Heart left ventricle (tissue), 16 donors: ENCODE data around the gene SEMA4D. TPM values are rescaled to one million over a fixed set of nuclear protein-coding genes. Genes with fewer than 3 reads are reported as not detected.

Experiments used
- ATAC-seq, 4 donors: fragments of 200-7000 bp; cut with Tn5 transposase; one replicate each; pipeline ENCODE4 v1.9.1; 2020 to 2022; ENCODE audit warnings: moderate library complexity in 4 of 4, mild to moderate bottlenecking in 3 of 4, moderate number of reproducible peaks in 1 of 4
- DNase-seq, 5 donors: peaks; one replicate each; pipeline ENCODE4 v3.0.0-alpha.2; 2020
- H3K27ac ChIP-seq, 12 donors: fragments of 200-600 bp; sonication (generic) in 4 of 12; one replicate each; pipeline versions ENCODE4 v1.5.0 to v1.8.0; 2016 to 2022; ENCODE audit warnings: mild to moderate bottlenecking in 2 of 12
- H3K27me3 ChIP-seq, 9 donors: fragments of 200-600 bp; sonication (generic) in 2 of 9; one replicate each; pipeline versions ENCODE4 v1.5.1 to v1.8.0; 2016 to 2022; ENCODE audit warnings: mild to moderate bottlenecking in 3 of 9
- H3K36me3 ChIP-seq, 9 donors: fragments of 200-600 bp; sonication (generic) in 2 of 9; one replicate each; pipeline versions ENCODE4 v1.5.0 to v1.8.0; 2018 to 2022; ENCODE audit warnings: mild to moderate bottlenecking in 2 of 9
- H3K4me1 ChIP-seq, 12 donors: fragments of 200-600 bp; sonication (generic) in 4 of 12; one replicate each; pipeline versions ENCODE4 v1.5.0 to v1.8.0; 2016 to 2022; ENCODE audit warnings: mild to moderate bottlenecking in 3 of 12
- H3K4me3 ChIP-seq, 12 donors: fragments of 200-600 bp; sonication (generic) in 4 of 12; one replicate each; pipeline versions ENCODE4 v1.5.0 to v1.8.0; 2017 to 2022; ENCODE audit warnings: mild to moderate bottlenecking in 9 of 12, moderate library complexity in 4 of 12
- H3K9me3 ChIP-seq, 12 donors: fragments of 200-600 bp; sonication (generic) in 4 of 12; one replicate each; pipeline versions ENCODE4 v1.5.0 to v1.8.0; 2016 to 2022; ENCODE audit warnings: mild to moderate bottlenecking in 1 of 12
- POLR2A ChIP-seq, 2 donors: fragments of 450-650 bp; IDR thresholded peaks; one replicate each; pipeline ENCODE4 v1.6.1; 2017; ENCODE audit warnings: antibody characterized with exemption in 2 of 2, mild to moderate bottlenecking in 2 of 2, moderate library complexity in 2 of 2
- WGBS, 4 donors: extraction: QIAGEN DNeasy Blood & Tissue Kit in 2 of 4; methylation state at CpG; one replicate each; pipeline versions ENCODE4 v1.1.5 to v1.1.7; 2013 to 2018; 5-methylcytosine and 5-hydroxymethylcytosine counted together
- intact Hi-C, 10 donors: fragments of 100-400 bp; cut with DNase I; formaldehyde crosslinking; loops; one replicate each; pipeline versions ENCODE4 v1.11.1 to v1.14.2; 2022
- polyA plus RNA-seq, 2 donors: library from polyadenylated mRNA; stranded (reverse); fragments of 200-250 nt; gene quantifications; one replicate each; pipeline ENCODE4 v1.2.3, GENCODE V29; 2013
- total RNA-seq, 9 donors: library from RNA; depleted of rRNA in 2 of 9; stranded (reverse); fragments of >200 nt in 2 of 9; fragmentation: NEBNext Ultra II Directional in 3 of 9; extraction: Animal tissue kit (Norgen Biotek cat#: 25700) in 3 of 9; gene quantifications; one replicate each; pipeline versions ENCODE4 v1.1.0 to v1.2.4, GENCODE V29; 2016 to 2023
- TF ChIP-seq, protein P1 (sequence below), 12 donors: fragments of 200-600 bp; sonication (generic) in 4 of 12; IDR thresholded peaks; one replicate each; pipeline versions ENCODE4 v1.5.0 to v1.8.0; 2018 to 2022; ENCODE audit warnings: antibody characterized with exemption in 12 of 12, mild to moderate bottlenecking in 5 of 12
- donor health status: ischemic (EF 13 %, LVEDD 7.1; RV severe dilation, severe dysfunction).
- donor health status: healthy with polysubstance abuse.
- donor health status: DM: no; HTN: yes; CAD: no.
- donor health status: DM: no; HTN: no; CAD: no.
- donor health status: ischemic (EF 25% LVEDD 6.9; RV normal size, moderate dysfunction).
- donor health status: ischemic (EF 25% LVEDD 5.7; RV mildly dilated, moderate dysfunction).
- donor health status: healthy.
- donor health status: DM: yes; HTN: yes; CAD: no.
- donor health status: ischemic (EF 35%, LVEDD 5.7; RV mildly dilated, moderate dysfunction).
- donor health status: nonischemic (EF 11% LVEDD 7.7; RV severe dilation, severe dysfunction).
- donor health status: DM: yes; HTN: yes; CAD: no.
- donor health status: PGD.
- donor health status: ischemic (EF 29% LVEDD 5.4; RV normal size, mild dysfunction).
- donor health status: nonischemic (EF 23%, LVEDD 6.1; RV moderate dilation, normal function).

SEMA4D gene
- total and polyA plus RNA-seq, 11 donors: 4.0 to 59.8 (median 20.2) TPM

DNA sequence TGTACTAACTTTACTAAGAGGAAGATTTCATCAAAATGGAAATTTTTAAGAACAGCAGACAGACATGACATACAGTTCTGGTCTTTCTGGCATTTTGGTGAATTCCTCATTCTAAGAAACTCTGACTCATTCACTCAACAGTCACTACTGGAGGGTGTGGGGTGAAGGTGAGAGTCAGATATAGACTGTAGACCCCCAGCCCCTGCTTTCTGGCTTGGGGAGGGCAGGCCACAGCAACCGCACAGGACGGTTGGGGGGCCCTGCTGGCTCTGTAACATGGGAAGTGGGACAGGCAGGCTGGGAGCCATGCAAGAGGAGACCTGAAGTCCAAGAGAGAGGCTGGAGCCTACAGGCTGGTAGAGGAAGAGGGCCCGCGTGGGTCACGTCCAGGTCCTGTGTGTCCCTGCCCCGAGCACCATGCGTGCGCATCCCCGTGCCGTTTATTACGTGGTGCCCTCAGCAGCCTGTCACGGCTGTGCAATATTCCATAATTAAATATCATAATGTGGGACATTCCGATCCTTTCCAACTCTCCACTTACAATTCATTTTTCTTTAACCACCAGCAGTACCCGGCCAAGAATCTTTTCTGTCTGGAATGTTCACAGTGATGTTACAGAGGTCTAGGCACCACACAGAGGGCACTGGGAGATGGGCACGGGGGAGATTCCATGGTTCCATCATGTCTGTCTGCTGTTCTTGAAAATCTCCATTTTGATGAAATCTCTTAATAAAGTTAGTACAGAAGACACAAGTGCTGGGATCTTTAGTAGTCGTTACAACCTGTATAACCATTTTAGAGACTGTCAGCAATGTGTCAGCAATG, 75.5 kb downstream of the SEMA4D start:
- peaks cover 0 to 2% (median 0%) of the 10 kb centered on the region in 12 donors for H3K9me3 ChIP-seq
- ATAC-seq (no peak), DNase-seq (no peak)
- intact Hi-C loops: no loop called here
- H3K4me1 ChIP-seq: peaks cover 0 to 88% (median 0%) of the 10 kb centered on the region in 12 donors
- 90 to 92% (median 91%) methylated on average over 16 of the region's 16 CpGs for WGBS, 4 donors
- H3K27ac ChIP-seq: peak overlapping the region in 1 of 12 donors; percentile 81
- TF ChIP-seq, protein P1, sequence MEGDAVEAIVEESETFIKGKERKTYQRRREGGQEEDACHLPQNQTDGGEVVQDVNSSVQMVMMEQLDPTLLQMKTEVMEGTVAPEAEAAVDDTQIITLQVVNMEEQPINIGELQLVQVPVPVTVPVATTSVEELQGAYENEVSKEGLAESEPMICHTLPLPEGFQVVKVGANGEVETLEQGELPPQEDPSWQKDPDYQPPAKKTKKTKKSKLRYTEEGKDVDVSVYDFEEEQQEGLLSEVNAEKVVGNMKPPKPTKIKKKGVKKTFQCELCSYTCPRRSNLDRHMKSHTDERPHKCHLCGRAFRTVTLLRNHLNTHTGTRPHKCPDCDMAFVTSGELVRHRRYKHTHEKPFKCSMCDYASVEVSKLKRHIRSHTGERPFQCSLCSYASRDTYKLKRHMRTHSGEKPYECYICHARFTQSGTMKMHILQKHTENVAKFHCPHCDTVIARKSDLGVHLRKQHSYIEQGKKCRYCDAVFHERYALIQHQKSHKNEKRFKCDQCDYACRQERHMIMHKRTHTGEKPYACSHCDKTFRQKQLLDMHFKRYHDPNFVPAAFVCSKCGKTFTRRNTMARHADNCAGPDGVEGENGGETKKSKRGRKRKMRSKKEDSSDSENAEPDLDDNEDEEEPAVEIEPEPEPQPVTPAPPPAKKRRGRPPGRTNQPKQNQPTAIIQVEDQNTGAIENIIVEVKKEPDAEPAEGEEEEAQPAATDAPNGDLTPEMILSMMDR (IDR thresholded peaks at IDR 0.05): no peak
- TF ChIP-seq POLR2A (IDR thresholded peaks at IDR 0.05): no peak
- no peak overlapping the region for H3K4me3 ChIP-seq
- H3K36me3 ChIP-seq: no peaks in the 10 kb centered on the region
- H3K27me3 ChIP-seq: no peaks in the 10 kb centered on the region

DNA sequence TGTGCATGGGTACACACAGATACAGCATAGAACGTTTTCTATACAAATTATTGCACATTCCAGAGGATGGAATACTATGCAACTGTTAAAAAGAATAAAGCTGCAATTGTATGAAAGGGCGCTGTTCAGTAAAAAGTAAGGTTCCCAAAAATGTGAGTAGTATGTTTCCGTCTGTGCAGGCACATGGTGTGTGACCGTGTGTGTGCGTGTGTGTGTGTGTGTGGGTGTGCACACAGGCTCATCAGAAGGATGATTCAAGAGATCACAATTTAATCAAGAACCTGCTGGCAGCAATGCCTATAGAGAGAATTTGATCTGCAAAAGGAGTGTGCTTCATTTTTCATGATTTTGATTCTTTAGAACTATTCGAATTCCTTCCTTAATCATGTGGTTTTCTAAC, 76.3 kb downstream of the SEMA4D start:
- H3K4me1 ChIP-seq: peaks cover 0 to 88% (median 0%) of the 10 kb centered on the region in 12 donors
- H3K36me3 ChIP-seq: no peaks in the 10 kb centered on the region
- H3K27ac ChIP-seq: peak overlapping the region in 1 of 12 donors; percentile 81
- intact Hi-C loops: no loop called here
- no peak overlapping the region for H3K4me3 ChIP-seq
- WGBS, 4 donors: 84 to 92% (median 91%) methylated on average over 6 of the region's 6 CpGs
- DNase-seq (no peak), ATAC-seq (no peak)
- H3K27me3 ChIP-seq: no peaks in the 10 kb centered on the region
- TF ChIP-seq, protein P1 (IDR thresholded peaks at IDR 0.05): no peak
- TF ChIP-seq POLR2A (IDR thresholded peaks at IDR 0.05): no peak
- H3K9me3 ChIP-seq: peaks cover 0 to 4% (median 0%) of the 10 kb centered on the region in 12 donors

DNA sequence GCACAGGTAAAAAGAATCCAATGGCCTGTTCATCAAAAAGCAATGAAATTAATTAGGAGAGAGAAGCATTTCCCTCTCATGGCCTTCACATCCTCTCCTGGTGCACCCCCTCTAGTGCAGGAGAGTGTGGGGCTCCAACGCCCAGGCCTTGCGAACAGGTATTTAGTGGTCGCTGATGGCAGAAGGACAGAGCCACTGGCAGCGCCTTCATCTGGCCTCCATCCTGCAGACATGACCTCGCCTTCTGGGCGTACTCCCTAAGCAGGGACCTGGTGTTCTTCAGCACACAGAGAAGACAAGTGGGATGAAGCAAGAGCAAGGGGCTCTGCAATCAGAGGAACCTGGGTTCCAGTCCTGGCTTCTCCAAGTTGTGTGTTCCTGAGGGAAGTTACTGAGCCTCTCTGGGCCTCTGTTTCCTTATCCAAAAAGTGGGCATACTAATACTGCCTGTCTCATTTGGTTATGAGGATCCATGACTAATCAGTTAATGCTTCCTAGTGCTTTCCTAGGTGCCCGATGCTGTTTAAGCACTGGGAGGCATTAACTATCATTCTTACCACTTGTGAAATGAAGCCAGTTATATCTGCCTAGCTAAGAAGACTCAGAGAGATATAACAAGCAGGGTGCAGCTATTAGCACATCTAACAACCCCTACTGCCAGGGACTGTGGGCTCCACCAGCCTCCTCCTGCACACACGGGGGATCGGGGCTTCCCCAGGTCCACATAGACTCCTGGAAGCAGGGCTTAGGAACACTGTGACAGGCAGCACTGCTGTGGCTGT, 77.3 kb downstream of the SEMA4D start:
- H3K27ac ChIP-seq: peak overlapping the region in 1 of 12 donors; percentile 70
- H3K4me1 ChIP-seq: peaks cover 0 to 78% (median 0%) of the 10 kb centered on the region in 12 donors
- no peaks in the 10 kb centered on the region for H3K36me3 ChIP-seq
- no peak overlapping the region for H3K4me3 ChIP-seq
- 88 to 100% (median 91%) methylated on average over 6 to 9 of the region's 9 CpGs for WGBS, 4 donors
- DNase-seq (no peak), ATAC-seq (no peak)
- TF ChIP-seq POLR2A (IDR thresholded peaks at IDR 0.05): no peak
- TF ChIP-seq, protein P1 (IDR thresholded peaks at IDR 0.05): no peak
- peaks cover 0 to 4% (median 0%) of the 10 kb centered on the region in 12 donors for H3K9me3 ChIP-seq
- intact Hi-C loops: no loop called here
- no peaks in the 10 kb centered on the region for H3K27me3 ChIP-seq

DNA sequence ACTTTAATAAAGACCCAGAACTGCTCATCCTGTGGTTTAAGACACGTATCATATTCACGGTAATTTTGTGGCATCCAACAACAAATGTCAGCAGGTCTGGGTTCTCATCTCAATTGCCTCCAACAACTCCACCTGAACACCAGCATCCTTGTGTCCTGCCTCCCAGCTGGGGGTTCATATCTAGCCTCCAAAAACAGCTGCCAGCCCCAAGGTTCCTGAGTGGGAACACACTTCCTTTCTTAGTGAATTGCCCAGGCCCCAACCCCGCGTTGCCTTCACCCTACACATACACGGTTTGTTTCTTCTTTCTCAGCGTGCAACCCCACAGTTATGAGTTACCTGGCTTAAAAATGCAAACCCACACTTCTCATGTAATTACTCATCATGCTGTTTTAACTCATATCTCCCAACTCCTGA, 77.9 kb downstream of the SEMA4D start:
- Histone ChIP-seq H3K27ac (peak overlapping the region in 1 of 12 donors; percentile 70), H3K36me3 (no peaks in the 10 kb centered on the region), H3K4me1 (peaks cover 0 to 72% (median 0%) of the 10 kb centered on the region in 12 donors), H3K27me3 (no peaks in the 10 kb centered on the region), H3K9me3 (peaks cover 0 to 4% (median 0%) of the 10 kb centered on the region in 12 donors), H3K4me3 (no peak overlapping the region)
- no peak for ATAC-seq
- DNase-seq: no peak
- TF ChIP-seq, protein P1 (IDR thresholded peaks at IDR 0.05): no peak
- no peak for TF ChIP-seq POLR2A (IDR thresholded peaks at IDR 0.05)
- WGBS, 4 donors: 63 to 91% (median 80%) methylated on average over 6 of the region's 6 CpGs
- intact Hi-C loops: loop anchor here in 1 of 10 donors (10.0 kb wide), 1 partner anchor 125 kb away; no protein-coding TSS in a partner anchor
